Endothelial cell of umbilical vein (primary cell): Measurements from ENCODE around the gene SERPINB5. TPM values are rescaled to one million over a fixed set of nuclear protein-coding genes. Genes with fewer than 3 reads are reported as not detected.

Source experiments
- BruUV-seq: library from RNA; stranded (reverse); fragments of 400-500 nt; replicated peaks from 2 replicates; lab custom pipeline; 2021; lab: Mats Ljungman, UMichigan
- CTCF ChIA-PET: fragments of 300-600, 350-600 bp; sonication (Branson Sonifier 250); formaldehyde crosslinking; loops from one replicate; lab custom pipeline; 2021; ENCODE audit warnings: antibody characterized with exemption, inconsistent platforms; lab: Charles Lee
- POLR2A ChIA-PET: fragments of 300-600, 350-600 bp; sonication (Branson Sonifier 250); formaldehyde crosslinking; loops from one replicate; lab custom pipeline; 2021; ENCODE audit warnings: antibody characterized with exemption, inconsistent platforms; lab: Charles Lee
- DNase-seq: peaks from one replicate; pipeline ENCODE4 v3.0.0-alpha.2; 2011; ENCODE audit warnings: low read depth, low spot score
- FAIRE-seq: peaks from 2 replicates; lab custom pipeline; 2011; peaks lifted over from hg19 to GRCh38; lab: Jason Lieb, UNC
- H2AFZ ChIP-seq: 2 replicates; pipeline ENCODE4 v1.6.0; 2012; ENCODE audit warnings: low read depth, low read length, control low read depth, inconsistent platforms
- H3K27ac ChIP-seq: 2 replicates; pipeline ENCODE4 v1.5.1; 2011; ENCODE audit warnings: low read depth, mild to moderate bottlenecking, control low read depth, low read length, moderate library complexity; ENCODE audit not compliant: insufficient read depth
- H3K27me3 ChIP-seq, 2 experiments: 2 replicates each; pipeline versions ENCODE4 v1.6.0 to v1.6.1; 2011; ENCODE audit warnings: low read length in 2 of 2, mixed read lengths in 1 of 2; ENCODE audit not compliant: control insufficient read depth in 2 of 2, insufficient read depth in 2 of 2
- H3K36me3 ChIP-seq, 2 experiments: 2 replicates in 1 of 2; 3 replicates in 1 of 2; pipeline ENCODE4 v1.5.1; 2011; ENCODE audit warnings: low read length in 2 of 2, mild to moderate bottlenecking in 1 of 2, moderate library complexity in 1 of 2; ENCODE audit not compliant: control insufficient read depth in 2 of 2, insufficient read depth in 2 of 2; ENCODE audit errors: extremely low read depth in 1 of 2
- H3K4me1 ChIP-seq: 3 replicates; pipeline ENCODE4 v1.5.1; 2011; ENCODE audit warnings: mild to moderate bottlenecking, low read length; ENCODE audit not compliant: control insufficient read depth, insufficient read depth; ENCODE audit errors: extremely low read depth
- H3K4me2 ChIP-seq: 2 replicates; pipeline ENCODE4 v1.6.1; 2011; ENCODE audit warnings: low read length, control low read depth, mixed read lengths; ENCODE audit not compliant: insufficient read depth
- H3K4me3 ChIP-seq, 3 experiments: fragments of 200-600 bp in 1 of 3; sonication (generic), shearing (Covaris generic) in 1 of 3; replicated peaks in 1 of 3; 2 replicates each; pipeline ENCODE4 v1.5.1; 2011 to 2016; ENCODE audit warnings: control low read depth in 3 of 3, low read length in 3 of 3, mild to moderate bottlenecking in 2 of 3, inconsistent platforms in 1 of 3, low read depth in 1 of 3, moderate library complexity in 1 of 3; ENCODE audit not compliant: insufficient read depth in 1 of 3
- H3K79me2 ChIP-seq: 2 replicates; pipeline ENCODE4 v1.6.0; 2012; ENCODE audit warnings: low read length, inconsistent platforms; ENCODE audit not compliant: control insufficient read depth, insufficient read depth
- H3K9ac ChIP-seq: replicated peaks from 2 replicates; pipeline ENCODE3; 2011; ENCODE audit warnings: low read length, control low read depth; ENCODE audit not compliant: insufficient read depth; ENCODE audit errors: extremely low read depth
- H3K9me1 ChIP-seq: replicated peaks from 3 replicates; pipeline ENCODE4 v1.6.0; 2011; ENCODE audit warnings: mild to moderate bottlenecking, low read length; ENCODE audit not compliant: control insufficient read depth, insufficient read depth; ENCODE audit errors: extremely low read depth
- H3K9me3 ChIP-seq: replicated peaks from 2 replicates; pipeline ENCODE4 v1.5.1; 2012; ENCODE audit warnings: low read length, inconsistent platforms; ENCODE audit not compliant: control insufficient read depth, insufficient read depth
- H4K20me1 ChIP-seq: replicated peaks from 2 replicates; pipeline ENCODE3; 2011; ENCODE audit warnings: mild to moderate bottlenecking, low read length; ENCODE audit not compliant: control insufficient read depth, insufficient read depth; ENCODE audit errors: extremely low read depth
- FOS ChIP-seq: IDR thresholded peaks from 2 replicates; pipeline ENCODE4 v1.6.1; 2011; ENCODE audit warnings: mild to moderate bottlenecking, low read length, moderate library complexity, borderline replicate concordance; ENCODE audit not compliant: insufficient read depth
- GATA2 ChIP-seq: IDR thresholded peaks from 2 replicates; pipeline ENCODE4 v1.7.0; 2011; ENCODE audit warnings: low read depth, mild to moderate bottlenecking, moderate library complexity, mixed read lengths, low read length; ENCODE audit not compliant: insufficient read length, insufficient read depth
- JUN ChIP-seq: IDR thresholded peaks from 2 replicates; pipeline ENCODE4 v1.6.1; 2011; ENCODE audit warnings: borderline replicate concordance, low read depth; ENCODE audit not compliant: insufficient read length, insufficient read depth
- MYC ChIP-seq: IDR thresholded peaks from one replicate; pipeline ENCODE4 v1.6.1; 2011; ENCODE audit warnings: mild to moderate bottlenecking, low read depth, low read length
- POLR2A ChIP-seq: IDR thresholded peaks from 2 replicates; pipeline ENCODE4 v1.6.1; 2012; ENCODE audit warnings: low read depth, mild to moderate bottlenecking, control low read depth, low read length
- POLR2AphosphoS5 ChIP-seq: IDR thresholded peaks from 2 replicates; pipeline ENCODE4 v1.6.1; 2012; ENCODE audit warnings: low read depth, mild to moderate bottlenecking, control low read depth, low read length, moderate library complexity; ENCODE audit not compliant: insufficient read depth
- dilution Hi-C: fragments of 300-500 bp; cut with MboI; formaldehyde crosslinking; loops from one replicate; pipeline ENCODE4 v1.15.0; 2019; ENCODE audit warnings: low sequenced_read_pairs; ENCODE audit not compliant: extremely low pct_ligation_motif_present
- intact Hi-C: fragments of 100-400 bp; cut with micrococcal nuclease; formaldehyde crosslinking; loops from one replicate; pipeline ENCODE4 v1.10.0; 2022
- polyA plus RNA-seq, 4 experiments: library from polyadenylated mRNA; depleted of rRNA in 3 of 4; stranded (reverse) in 3 of 4; unstranded in 1 of 4; fragments of >200 nt; gene quantifications; 2 replicates each; pipeline versions ENCODE4 v1.2.1 to v1.2.3, GENCODE V29; 2011 to 2012; ENCODE audit warnings: missing spikeins in 1 of 4
- total RNA-seq: library from RNA; stranded (reverse); gene quantifications from 2 replicates; pipeline ENCODE4 v1.2.3, GENCODE V29; 2021
- TF ChIP-seq, protein P1 (sequence below): IDR thresholded peaks from 2 replicates; pipeline ENCODE4 v1.6.1; 2011; ENCODE audit not compliant: insufficient read depth, insufficient read length
- TF ChIP-seq, protein P2 (sequence below), 2 donors: IDR thresholded peaks; 1 replicate in 1 of 2; 2 replicates in 1 of 2; pipeline ENCODE4 v1.5.1; 2011; ENCODE audit warnings: low read length in 2 of 2, mild to moderate bottlenecking in 2 of 2, moderate library complexity in 2 of 2, control low read depth in 1 of 2, inconsistent platforms in 1 of 2, low read depth in 1 of 2; ENCODE audit not compliant: insufficient read depth in 1 of 2; ENCODE audit errors: extremely low read depth in 1 of 2

Gene SERPINB5
- total and polyA plus RNA-seq, 2 donors (not counting 3 experiments of a cell fraction or from before 2014, with no cell fraction given), result not detected

DNA sequence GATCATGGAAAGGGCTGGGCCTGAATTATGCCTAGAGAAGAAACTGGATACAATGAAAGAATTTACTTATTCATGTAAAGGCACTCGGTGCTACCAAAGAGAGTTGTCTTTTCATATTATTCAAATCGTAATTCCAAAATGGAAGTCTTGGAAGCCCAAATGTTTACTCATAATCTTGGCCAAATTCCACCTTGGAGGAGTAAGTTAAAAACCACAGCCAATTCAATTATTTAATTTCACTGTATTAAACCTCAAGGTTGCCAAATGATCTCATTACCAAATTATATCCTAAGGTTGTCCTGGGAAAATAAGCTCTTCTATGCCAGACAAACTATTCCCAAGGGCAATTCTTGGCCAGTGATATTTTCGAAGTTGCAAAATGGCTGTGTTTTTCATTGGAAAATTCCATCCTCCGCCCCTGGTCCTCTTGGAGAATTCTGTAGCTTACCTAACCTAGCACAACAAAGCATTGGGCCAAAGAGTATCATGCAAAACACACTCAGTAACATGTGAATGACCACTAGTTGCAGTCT, 43.4 kb upstream of the SERPINB5 start:
- no peaks in the 10 kb centered on the region for H3K36me3 ChIP-seq
- H3K4me2 ChIP-seq, result no peak overlapping the region
- intact Hi-C loops (loop anchor here (10.0 kb wide), 1 partner anchor 199 kb away; no protein-coding TSS in a partner anchor), dilution Hi-C loops (no loop called here)
- CTCF ChIA-PET, result interaction anchor here (2.0 kb wide), 1 partner anchor 417 kb away, joined by 5 read pairs; no protein-coding TSS in a partner anchor
- no peak overlapping the region for H2AFZ ChIP-seq
- no peak for TF ChIP-seq GATA2
- TF ChIP-seq, protein P1, sequence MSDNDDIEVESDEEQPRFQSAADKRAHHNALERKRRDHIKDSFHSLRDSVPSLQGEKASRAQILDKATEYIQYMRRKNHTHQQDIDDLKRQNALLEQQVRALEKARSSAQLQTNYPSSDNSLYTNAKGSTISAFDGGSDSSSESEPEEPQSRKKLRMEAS, result no peak
- no peak for TF ChIP-seq POLR2AphosphoS5
- no peak for TF ChIP-seq POLR2A
- TF ChIP-seq JUN, result no peak
- TF ChIP-seq FOS, result no peak
- TF ChIP-seq, protein P2, sequence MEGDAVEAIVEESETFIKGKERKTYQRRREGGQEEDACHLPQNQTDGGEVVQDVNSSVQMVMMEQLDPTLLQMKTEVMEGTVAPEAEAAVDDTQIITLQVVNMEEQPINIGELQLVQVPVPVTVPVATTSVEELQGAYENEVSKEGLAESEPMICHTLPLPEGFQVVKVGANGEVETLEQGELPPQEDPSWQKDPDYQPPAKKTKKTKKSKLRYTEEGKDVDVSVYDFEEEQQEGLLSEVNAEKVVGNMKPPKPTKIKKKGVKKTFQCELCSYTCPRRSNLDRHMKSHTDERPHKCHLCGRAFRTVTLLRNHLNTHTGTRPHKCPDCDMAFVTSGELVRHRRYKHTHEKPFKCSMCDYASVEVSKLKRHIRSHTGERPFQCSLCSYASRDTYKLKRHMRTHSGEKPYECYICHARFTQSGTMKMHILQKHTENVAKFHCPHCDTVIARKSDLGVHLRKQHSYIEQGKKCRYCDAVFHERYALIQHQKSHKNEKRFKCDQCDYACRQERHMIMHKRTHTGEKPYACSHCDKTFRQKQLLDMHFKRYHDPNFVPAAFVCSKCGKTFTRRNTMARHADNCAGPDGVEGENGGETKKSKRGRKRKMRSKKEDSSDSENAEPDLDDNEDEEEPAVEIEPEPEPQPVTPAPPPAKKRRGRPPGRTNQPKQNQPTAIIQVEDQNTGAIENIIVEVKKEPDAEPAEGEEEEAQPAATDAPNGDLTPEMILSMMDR (IDR thresholded peaks at IDR 0.05; ENCODE audit: extremely low read depth in 1 of 2, insufficient read depth in 1 of 2, low read depth in 1 of 2, low read length in 2 of 2), result no peak
- no peak for TF ChIP-seq MYC
- DNase-seq (no peak), FAIRE-seq (no peak)
- no peaks in the 10 kb centered on the region for H3K79me2 ChIP-seq
- no peaks in the 10 kb centered on the region for H3K9me3 ChIP-seq
- H3K27me3 ChIP-seq, result peaks cover 18 to 40% of the 10 kb centered on the region in 2 experiments
- H3K4me3 ChIP-seq, result no peak overlapping the region
- no TSS peak for BruUV-seq
- no peak overlapping the region for H3K27ac ChIP-seq
- H3K4me1 ChIP-seq, result no peaks in the 10 kb centered on the region
- no peaks in the 10 kb centered on the region for H4K20me1 ChIP-seq
- POLR2A ChIA-PET, result no interaction called here
- no peaks in the 10 kb centered on the region for H3K9me1 ChIP-seq
- H3K9ac ChIP-seq, result no peak overlapping the region
